Calu3 (cell line): Measurements from ENCODE around the gene LMTK2. TPM values are rescaled to one million over a fixed set of nuclear protein-coding genes. Genes with fewer than 3 reads are reported as not detected.
"Not testable (repeated sequence)": the region's sequence is repeated elsewhere in the genome, so short reads cannot be mapped to it uniquely, and the experiment has no call there.

Experiments
- BruUV-seq: library from RNA; stranded (reverse); fragments of 400-500 nt; replicated peaks from 2 replicates; lab custom pipeline; 2021; lab: Mats Ljungman, UMichigan
- CTCF ChIA-PET: fragments of 300-600 bp; sonication (Branson Sonifier 250); formaldehyde crosslinking; loops from one replicate; lab custom pipeline; 2022; ENCODE audit warnings: antibody characterized with exemption; lab: Charles Lee
- DNase-seq: peaks from one replicate; pipeline ENCODE4 v3.0.0; 2022
- H3K27ac Mint-ChIP-seq: one replicate; pipeline ENCODE4 v1.8.0; 2022; ENCODE audit warnings: mixed read lengths; ENCODE audit not compliant: unreplicated experiment
- H3K27me3 Mint-ChIP-seq: one replicate; pipeline ENCODE4 v1.8.0; 2022; ENCODE audit warnings: mixed read lengths; ENCODE audit not compliant: unreplicated experiment
- H3K36me3 Mint-ChIP-seq: one replicate; pipeline ENCODE4 v1.8.0; 2022; ENCODE audit warnings: mild to moderate bottlenecking, moderate library complexity, mixed read lengths; ENCODE audit not compliant: insufficient read depth, unreplicated experiment
- H3K4me1 Mint-ChIP-seq: one replicate; pipeline ENCODE4 v1.8.0; 2022; ENCODE audit warnings: mild to moderate bottlenecking, low read depth, mixed read lengths; ENCODE audit not compliant: unreplicated experiment
- H3K4me3 Mint-ChIP-seq: one replicate; pipeline ENCODE4 v1.8.0; 2022; ENCODE audit warnings: mild to moderate bottlenecking, low read depth, moderate library complexity, mixed read lengths; ENCODE audit not compliant: unreplicated experiment
- H3K9me3 Mint-ChIP-seq: one replicate; pipeline ENCODE4 v1.8.0; 2022; ENCODE audit warnings: low read depth, mixed read lengths; ENCODE audit not compliant: unreplicated experiment
- intact Hi-C: fragments of 100-400 bp; cut with micrococcal nuclease; formaldehyde crosslinking; loops from one replicate; pipeline ENCODE4 v1.10.0; 2022; ENCODE audit not compliant: unreplicated experiment
- total RNA-seq: library from RNA; stranded (reverse); gene quantifications from 2 replicates; pipeline ENCODE4 v1.2.3, GENCODE V29; 2022
- TF ChIP-seq, protein P1 (sequence below): fragments of 200-600 bp; IDR thresholded peaks from one replicate; pipeline ENCODE4 v1.8.0; 2022; ENCODE audit warnings: antibody characterized with exemption; ENCODE audit not compliant: unreplicated experiment

Gene LMTK2
- total RNA-seq, 1 experiment from 2014 or later = 29.9 TPM

DNA sequence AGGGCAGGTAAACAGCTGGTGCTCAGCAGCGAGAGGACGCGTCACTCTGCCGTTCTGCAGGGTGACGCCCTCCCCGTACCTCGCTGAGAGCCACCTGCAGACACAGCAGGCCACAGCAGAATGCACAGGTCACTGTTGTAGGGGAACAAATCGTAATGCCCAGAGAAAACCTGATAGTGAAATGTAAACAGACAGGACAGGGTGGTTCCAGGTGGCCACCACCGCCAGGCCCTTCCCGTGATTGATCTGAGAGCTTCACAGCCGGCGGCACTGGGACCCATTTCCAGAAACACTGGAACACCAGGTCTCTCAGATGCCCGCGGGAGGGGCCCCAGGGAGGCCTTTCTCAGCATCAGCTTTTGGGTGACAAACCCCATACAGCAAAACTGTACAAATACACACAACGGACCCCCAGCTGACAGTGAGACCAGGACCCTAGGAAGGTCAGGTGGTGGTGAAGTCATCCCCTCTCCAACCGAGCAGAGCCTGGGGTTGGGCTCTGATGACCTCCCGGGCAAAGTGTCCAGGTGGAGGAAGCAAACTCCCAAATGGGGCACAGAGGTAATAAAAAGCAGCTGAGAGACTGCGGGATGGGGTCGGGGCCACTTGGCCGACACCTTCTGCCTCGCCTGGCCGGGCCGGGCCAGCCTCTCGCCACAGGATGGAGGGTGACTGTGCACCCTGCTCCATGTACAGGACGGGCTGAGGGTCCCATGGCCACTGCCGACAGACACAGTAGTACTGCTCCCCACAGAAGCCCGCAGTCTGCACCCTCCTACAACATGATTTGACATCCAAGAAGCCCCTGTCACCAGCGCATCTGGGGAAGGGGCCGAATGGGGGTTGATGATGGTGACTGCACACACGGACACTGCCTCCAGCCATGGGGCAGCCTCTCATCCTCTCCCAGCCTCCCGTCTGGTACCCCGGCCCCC, 109.2 kb downstream of the LMTK2 start:
- Mint-ChIP-seq H3K36me3 (peaks cover 12% of the 10 kb centered on the region), H3K27ac (no peak overlapping the region), H3K4me1 (peaks cover 8% of the 10 kb centered on the region), H3K4me3 (no peak overlapping the region), H3K9me3 (no peaks in the 10 kb centered on the region), H3K27me3 (no peaks in the 10 kb centered on the region)
- DNase-seq = no peak
- TF ChIP-seq, protein P1, sequence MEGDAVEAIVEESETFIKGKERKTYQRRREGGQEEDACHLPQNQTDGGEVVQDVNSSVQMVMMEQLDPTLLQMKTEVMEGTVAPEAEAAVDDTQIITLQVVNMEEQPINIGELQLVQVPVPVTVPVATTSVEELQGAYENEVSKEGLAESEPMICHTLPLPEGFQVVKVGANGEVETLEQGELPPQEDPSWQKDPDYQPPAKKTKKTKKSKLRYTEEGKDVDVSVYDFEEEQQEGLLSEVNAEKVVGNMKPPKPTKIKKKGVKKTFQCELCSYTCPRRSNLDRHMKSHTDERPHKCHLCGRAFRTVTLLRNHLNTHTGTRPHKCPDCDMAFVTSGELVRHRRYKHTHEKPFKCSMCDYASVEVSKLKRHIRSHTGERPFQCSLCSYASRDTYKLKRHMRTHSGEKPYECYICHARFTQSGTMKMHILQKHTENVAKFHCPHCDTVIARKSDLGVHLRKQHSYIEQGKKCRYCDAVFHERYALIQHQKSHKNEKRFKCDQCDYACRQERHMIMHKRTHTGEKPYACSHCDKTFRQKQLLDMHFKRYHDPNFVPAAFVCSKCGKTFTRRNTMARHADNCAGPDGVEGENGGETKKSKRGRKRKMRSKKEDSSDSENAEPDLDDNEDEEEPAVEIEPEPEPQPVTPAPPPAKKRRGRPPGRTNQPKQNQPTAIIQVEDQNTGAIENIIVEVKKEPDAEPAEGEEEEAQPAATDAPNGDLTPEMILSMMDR = no peak
- CTCF ChIA-PET = interaction anchor here (0.5 to 0.7 kb wide), 2 partner anchors 168 to 188 kb away, joined by 3 to 8 read pairs; no protein-coding TSS in a partner anchor
- no TSS peak for BruUV-seq
- intact Hi-C loops = no loop called here

- Mint-ChIP-seq H3K9me3 (no peaks in the 10 kb centered on the region), H3K27me3 (no peaks in the 10 kb centered on the region), H3K4me1 (peaks cover 8% of the 10 kb centered on the region), H3K4me3 (no peak overlapping the region), H3K27ac (no peak overlapping the region), H3K36me3 (peaks cover 4% of the 10 kb centered on the region)
- no peak for DNase-seq
- TF ChIP-seq, protein P1 = no peak
- BruUV-seq = no TSS peak
- intact Hi-C loops = no loop called here
- CTCF ChIA-PET = no interaction called here
These were observed 110.4 kb downstream of the LMTK2 start for GRCh38 chr7:98216941-98217622.

- CTCF ChIA-PET = no interaction called here
- Mint-ChIP-seq H3K9me3 (no peaks in the 10 kb centered on the region), H3K27me3 (no peaks in the 10 kb centered on the region), H3K27ac (no peak overlapping the region), H3K4me1 (peaks cover 8% of the 10 kb centered on the region), H3K36me3 (peaks cover 4% of the 10 kb centered on the region), H3K4me3 (peak overlapping the region; percentile 56)
- TF ChIP-seq, protein P1 = no peak
- BruUV-seq = no TSS peak
- intact Hi-C loops = no loop called here
- DNase-seq = peak; percentile 53
These were observed 111.2 kb downstream of the LMTK2 start for GRCh38 chr7:98217623-98218582.

DNA sequence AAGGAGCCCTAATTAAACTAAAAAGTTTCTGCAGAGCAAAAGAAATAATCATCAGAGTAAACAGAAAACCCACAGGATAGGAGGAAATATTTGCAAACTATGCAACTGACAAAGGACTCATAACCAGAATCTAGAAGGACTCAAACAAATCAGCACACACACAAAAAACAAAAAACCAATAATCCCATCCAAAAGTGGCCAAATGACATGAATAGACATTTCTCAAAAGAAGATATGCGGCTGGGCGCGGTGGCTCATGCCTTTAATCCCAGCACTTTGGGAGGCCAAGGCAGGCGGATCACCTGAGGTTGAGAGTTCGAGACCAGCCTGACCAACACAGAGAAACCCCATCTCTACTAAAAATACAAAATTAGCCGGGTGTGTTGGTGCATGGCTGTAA, 112.7 kb downstream of the LMTK2 start:
- H3K27ac Mint-ChIP-seq, H3K27me3 Mint-ChIP-seq, H3K9me3 Mint-ChIP-seq, H3K4me3 Mint-ChIP-seq, DNase-seq, H3K36me3 Mint-ChIP-seq, intact Hi-C loops, BruUV-seq, H3K4me1 Mint-ChIP-seq, CTCF ChIA-PET: not testable (repeated sequence)
